GM13977 (cell line): ENCODE data around the gene STMN1.

Experiments
- DNase-seq: peaks from one replicate; pipeline ENCODE4 v3.0.0; 2012; ENCODE audit warnings: low spot score
- in situ Hi-C: fragments of 300-500 bp; cut with MboI; formaldehyde crosslinking; loops from one replicate; pipeline ENCODE4 v1.12.0; 2022; ENCODE audit warnings: low sequenced_read_pairs, low pct_unique_long_range_greater_than_20kb, mixed read lengths, inconsistent platforms; ENCODE audit not compliant: unreplicated experiment
- TF ChIP-seq, protein P1 (sequence below): IDR thresholded peaks from 2 replicates; pipeline ENCODE4 v1.5.1; 2012; ENCODE audit warnings: mild to moderate bottlenecking, control low read depth; ENCODE audit not compliant: insufficient read depth; ENCODE audit errors: extremely low read depth, missing control alignments

Gene STMN1

DNA sequence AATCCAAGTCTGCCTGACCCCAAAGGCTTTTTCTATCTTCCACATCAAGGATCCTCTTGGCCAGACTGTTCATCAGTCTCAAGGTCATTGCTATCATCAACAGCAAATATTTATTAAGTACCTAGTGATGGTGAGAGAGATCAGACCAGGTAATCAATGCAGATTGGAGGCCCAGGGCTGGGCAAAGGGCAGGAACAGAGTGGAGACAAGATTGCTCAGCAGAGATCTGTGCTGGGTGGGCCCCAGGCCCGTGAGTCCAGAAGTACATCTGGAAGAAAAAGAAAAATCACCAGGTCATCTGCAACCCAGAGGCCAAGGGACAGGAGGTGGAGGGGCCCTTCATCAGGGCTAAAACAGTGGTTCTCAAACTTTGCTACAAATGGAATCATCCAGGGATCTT, 20.6 kb downstream of the STMN1 start:
- in situ Hi-C loops: no loop called here
- TF ChIP-seq, protein P1, sequence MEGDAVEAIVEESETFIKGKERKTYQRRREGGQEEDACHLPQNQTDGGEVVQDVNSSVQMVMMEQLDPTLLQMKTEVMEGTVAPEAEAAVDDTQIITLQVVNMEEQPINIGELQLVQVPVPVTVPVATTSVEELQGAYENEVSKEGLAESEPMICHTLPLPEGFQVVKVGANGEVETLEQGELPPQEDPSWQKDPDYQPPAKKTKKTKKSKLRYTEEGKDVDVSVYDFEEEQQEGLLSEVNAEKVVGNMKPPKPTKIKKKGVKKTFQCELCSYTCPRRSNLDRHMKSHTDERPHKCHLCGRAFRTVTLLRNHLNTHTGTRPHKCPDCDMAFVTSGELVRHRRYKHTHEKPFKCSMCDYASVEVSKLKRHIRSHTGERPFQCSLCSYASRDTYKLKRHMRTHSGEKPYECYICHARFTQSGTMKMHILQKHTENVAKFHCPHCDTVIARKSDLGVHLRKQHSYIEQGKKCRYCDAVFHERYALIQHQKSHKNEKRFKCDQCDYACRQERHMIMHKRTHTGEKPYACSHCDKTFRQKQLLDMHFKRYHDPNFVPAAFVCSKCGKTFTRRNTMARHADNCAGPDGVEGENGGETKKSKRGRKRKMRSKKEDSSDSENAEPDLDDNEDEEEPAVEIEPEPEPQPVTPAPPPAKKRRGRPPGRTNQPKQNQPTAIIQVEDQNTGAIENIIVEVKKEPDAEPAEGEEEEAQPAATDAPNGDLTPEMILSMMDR: no peak
- no peak for DNase-seq

DNA sequence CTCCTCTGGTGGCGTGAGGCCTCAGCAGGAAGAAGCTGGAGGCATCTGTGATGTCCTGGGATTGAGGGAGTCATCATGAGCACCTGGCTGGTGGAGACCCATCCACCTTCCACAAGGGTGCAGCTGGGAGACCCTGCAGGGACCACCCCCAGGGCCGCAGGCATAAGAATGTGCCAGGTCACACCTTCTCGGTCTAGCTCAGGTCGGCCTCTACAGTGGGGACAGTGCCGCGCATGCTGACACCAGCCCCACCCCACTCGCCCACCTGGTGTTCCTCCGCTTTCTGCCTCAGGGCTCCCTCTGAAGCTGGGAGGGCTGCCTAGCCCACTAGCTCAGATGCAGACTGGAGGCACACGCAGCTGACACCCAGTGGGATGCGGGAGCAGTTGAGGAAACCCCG, 25.0 kb downstream of the STMN1 start:
- TF ChIP-seq, protein P1: no peak
- in situ Hi-C loops: no loop called here
- DNase-seq: no peak

- TF ChIP-seq, protein P1: no peak
- in situ Hi-C loops: no loop called here
- no peak for DNase-seq
Observed at GRCh38 chr1:25880518-25880917, 25.7 kb downstream of the STMN1 start.

- in situ Hi-C loops: no loop called here
- DNase-seq: no peak
- TF ChIP-seq, protein P1: no peak
Observed at GRCh38 chr1:25879675-25880074, 26.5 kb downstream of the STMN1 start.

DNA sequence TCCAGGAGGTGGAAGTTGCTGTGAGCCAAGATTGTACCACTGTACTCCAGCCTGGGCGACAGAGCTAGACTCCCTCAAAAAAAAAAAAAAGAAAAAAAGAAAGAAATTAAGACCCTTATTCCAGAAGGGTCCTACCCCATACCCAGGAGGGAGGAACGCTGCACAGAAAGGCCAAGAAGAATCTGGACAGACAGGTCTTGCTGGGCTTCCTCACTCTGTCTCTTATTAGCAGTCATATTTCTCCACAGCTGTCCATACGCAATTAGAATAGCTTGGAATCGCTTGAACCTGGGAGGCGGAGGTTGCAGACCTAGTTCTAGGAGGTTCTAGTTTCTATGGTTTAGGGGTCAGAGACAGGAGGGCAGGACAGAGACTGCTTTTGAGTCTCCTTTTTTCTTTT, 27.5 kb downstream of the STMN1 start:
- in situ Hi-C loops: no loop called here
- no peak for DNase-seq
- TF ChIP-seq, protein P1: no peak

GRCh38 chr1:25877155-25877554, 29.1 kb downstream of the STMN1 start:
- TF ChIP-seq, protein P1: no peak
- no peak for DNase-seq
- in situ Hi-C loops: no loop called here

DNA sequence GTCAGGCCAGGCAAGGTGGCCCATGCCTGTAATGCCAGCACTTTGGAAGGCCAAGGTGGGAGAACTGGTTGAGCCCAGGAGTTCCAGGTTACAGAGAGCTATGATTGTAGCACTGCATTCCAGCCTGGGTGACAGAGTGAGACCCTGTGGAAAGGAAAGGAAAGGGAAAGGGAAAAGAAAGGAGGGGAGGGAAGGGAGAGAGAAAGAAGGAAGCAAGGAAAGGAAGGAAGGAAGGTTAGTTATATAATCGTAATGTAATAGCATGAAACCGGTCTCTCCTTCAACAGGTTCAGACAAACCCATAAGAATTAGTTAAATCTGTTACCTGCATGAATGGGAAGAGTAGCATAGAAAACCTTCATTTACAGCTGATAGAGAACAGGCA, 29.5 kb downstream of the STMN1 start:
- DNase-seq: no peak
- in situ Hi-C loops: no loop called here
- TF ChIP-seq, protein P1: no peak
